A673 (cell line): Measurements from ENCODE around the gene HMX2.

Experiments used
- EZH2 ChIP-seq: fragments of 200-600 bp; sonication (generic); IDR thresholded peaks from 2 replicates; pipeline ENCODE4 v1.6.1; 2017; ENCODE audit warnings: borderline replicate concordance, low read depth, mild to moderate bottlenecking, mixed read lengths, antibody characterized with exemption, low read length; ENCODE audit not compliant: poor library complexity, severe bottlenecking
- TF ChIP-seq, protein P1 (sequence below): fragments of 300-800, 200-600 bp; sonication (generic); conservative IDR thresholded peaks from 2 replicates; pipeline ENCODE4 v1.5.1; 2017; ENCODE audit warnings: low read depth, mild to moderate bottlenecking, antibody characterized with exemption, low read length, moderate library complexity, mixed read lengths

DNA sequence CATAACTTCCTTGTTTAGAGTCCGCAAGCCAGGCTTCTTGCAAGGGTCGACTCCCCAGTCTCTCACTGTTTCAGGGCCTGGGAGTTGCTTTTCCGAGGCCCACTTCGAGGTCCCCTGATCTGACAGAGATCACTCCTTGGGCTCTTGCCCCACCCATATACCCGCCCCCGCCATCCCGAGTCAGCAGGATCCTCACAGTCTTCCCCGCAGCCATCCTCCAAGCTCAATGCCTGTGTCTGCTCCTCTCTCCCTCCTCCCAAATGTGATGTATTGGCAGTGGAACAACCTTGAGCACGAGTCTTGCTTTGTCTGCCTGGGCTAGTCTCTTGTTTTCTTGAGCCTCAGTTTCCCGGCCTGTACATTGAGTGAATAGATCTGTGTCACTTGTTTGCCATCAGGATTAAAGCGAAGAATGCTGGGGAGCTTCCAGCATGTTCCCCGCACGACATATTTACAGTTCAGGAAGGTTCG, 2.4 kb upstream of the HMX2 start:
- TF ChIP-seq, protein P1, sequence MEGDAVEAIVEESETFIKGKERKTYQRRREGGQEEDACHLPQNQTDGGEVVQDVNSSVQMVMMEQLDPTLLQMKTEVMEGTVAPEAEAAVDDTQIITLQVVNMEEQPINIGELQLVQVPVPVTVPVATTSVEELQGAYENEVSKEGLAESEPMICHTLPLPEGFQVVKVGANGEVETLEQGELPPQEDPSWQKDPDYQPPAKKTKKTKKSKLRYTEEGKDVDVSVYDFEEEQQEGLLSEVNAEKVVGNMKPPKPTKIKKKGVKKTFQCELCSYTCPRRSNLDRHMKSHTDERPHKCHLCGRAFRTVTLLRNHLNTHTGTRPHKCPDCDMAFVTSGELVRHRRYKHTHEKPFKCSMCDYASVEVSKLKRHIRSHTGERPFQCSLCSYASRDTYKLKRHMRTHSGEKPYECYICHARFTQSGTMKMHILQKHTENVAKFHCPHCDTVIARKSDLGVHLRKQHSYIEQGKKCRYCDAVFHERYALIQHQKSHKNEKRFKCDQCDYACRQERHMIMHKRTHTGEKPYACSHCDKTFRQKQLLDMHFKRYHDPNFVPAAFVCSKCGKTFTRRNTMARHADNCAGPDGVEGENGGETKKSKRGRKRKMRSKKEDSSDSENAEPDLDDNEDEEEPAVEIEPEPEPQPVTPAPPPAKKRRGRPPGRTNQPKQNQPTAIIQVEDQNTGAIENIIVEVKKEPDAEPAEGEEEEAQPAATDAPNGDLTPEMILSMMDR = no peak
- no peak for TF ChIP-seq EZH2
